ENCODE data around the gene USP15.

GRCh38 chr12:62370189-62370588 lies 110.0 kb downstream of the USP15 start:
- TF ChIP-seq MAX (IDR thresholded peaks at IDR 0.05), result no peak
- no peak for TF ChIP-seq RAD21 (IDR thresholded peaks at IDR 0.05; ENCODE audit: low read depth)
- TF ChIP-seq YY1 (IDR thresholded peaks at IDR 0.05; ENCODE audit: low read depth), result no peak
- TF ChIP-seq REST (IDR thresholded peaks at IDR 0.05; ENCODE audit: low read depth), result no peak
- TF ChIP-seq TEAD4 (IDR thresholded peaks at IDR 0.05), result no peak
- TF ChIP-seq TCF12 (IDR thresholded peaks at IDR 0.05; ENCODE audit: low read depth), result no peak
- no peak for TF ChIP-seq CEBPB (IDR thresholded peaks at IDR 0.05)
- no peak for TF ChIP-seq EP300 (IDR thresholded peaks at IDR 0.05; ENCODE audit: borderline replicate concordance)
- no peak for TF ChIP-seq NFIC (IDR thresholded peaks at IDR 0.05)
